ENCODE measurements around the gene GRM6. TPM values are rescaled to one million over a fixed set of nuclear protein-coding genes. Genes with fewer than 3 reads are reported as not detected.

GRM6 gene
- total and polyA plus RNA-seq, 9 donors: 0.23 to 1.1 (median 0.59) TPM; not detected in 1

Other genes with a start within 250 kb of the GRM6 start
- 13.3 TPM for gene ZNF354B, start 135.4 kb downstream of the GRM6 start, total RNA-seq
- 10 to 100 TPM; 10.8 to 16.2 (median 13.1) TPM for gene ZNF354B, start 135.4 kb downstream of the GRM6 start, polyA plus RNA-seq (ENCODE audit: insufficient read depth in 1 of 8, insufficient read length in 8 of 8, low replicate concordance in 1 of 8)
- gene ZFP2, start 99.4 kb downstream of the GRM6 start, total RNA-seq: 2.9 TPM
- 1 to 10 TPM; 1.6 to 2.5 (median 2.2) TPM for gene ZFP2, start 99.4 kb downstream of the GRM6 start, polyA plus RNA-seq (ENCODE audit: insufficient read depth in 1 of 8, insufficient read length in 8 of 8, low replicate concordance in 1 of 8)
- gene ZNF454, start 54.1 kb downstream of the GRM6 start, total RNA-seq: 4.9 TPM
- gene ZNF454, start 54.1 kb downstream of the GRM6 start, polyA plus RNA-seq (ENCODE audit: insufficient read depth in 1 of 8, insufficient read length in 8 of 8, low replicate concordance in 1 of 8): 1 to 10 TPM; 2.5 to 4.6 (median 3.1) TPM
- 6.0 TPM for gene ZNF879, start 28.5 kb upstream of the GRM6 start, total RNA-seq
- 1 to 10 TPM; 3.1 to 4.3 (median 3.8) TPM for gene ZNF879, start 28.5 kb upstream of the GRM6 start, polyA plus RNA-seq (ENCODE audit: insufficient read depth in 1 of 8, insufficient read length in 8 of 8, low replicate concordance in 1 of 8)
- 11.0 TPM for gene ZNF354C, start 65.1 kb upstream of the GRM6 start, total RNA-seq
- gene ZNF354C, start 65.1 kb upstream of the GRM6 start, polyA plus RNA-seq (ENCODE audit: insufficient read depth in 1 of 8, insufficient read length in 8 of 8, low replicate concordance in 1 of 8): 10 to 100 TPM in 2 of 8 donors, 1 to 10 TPM in 6; 4.9 to 10.7 (median 8.5) TPM

Data from muscle of leg (tissue), 9 donors.